ENCODE data around the gene ZNF541.

Gene ZNF541, protein sequence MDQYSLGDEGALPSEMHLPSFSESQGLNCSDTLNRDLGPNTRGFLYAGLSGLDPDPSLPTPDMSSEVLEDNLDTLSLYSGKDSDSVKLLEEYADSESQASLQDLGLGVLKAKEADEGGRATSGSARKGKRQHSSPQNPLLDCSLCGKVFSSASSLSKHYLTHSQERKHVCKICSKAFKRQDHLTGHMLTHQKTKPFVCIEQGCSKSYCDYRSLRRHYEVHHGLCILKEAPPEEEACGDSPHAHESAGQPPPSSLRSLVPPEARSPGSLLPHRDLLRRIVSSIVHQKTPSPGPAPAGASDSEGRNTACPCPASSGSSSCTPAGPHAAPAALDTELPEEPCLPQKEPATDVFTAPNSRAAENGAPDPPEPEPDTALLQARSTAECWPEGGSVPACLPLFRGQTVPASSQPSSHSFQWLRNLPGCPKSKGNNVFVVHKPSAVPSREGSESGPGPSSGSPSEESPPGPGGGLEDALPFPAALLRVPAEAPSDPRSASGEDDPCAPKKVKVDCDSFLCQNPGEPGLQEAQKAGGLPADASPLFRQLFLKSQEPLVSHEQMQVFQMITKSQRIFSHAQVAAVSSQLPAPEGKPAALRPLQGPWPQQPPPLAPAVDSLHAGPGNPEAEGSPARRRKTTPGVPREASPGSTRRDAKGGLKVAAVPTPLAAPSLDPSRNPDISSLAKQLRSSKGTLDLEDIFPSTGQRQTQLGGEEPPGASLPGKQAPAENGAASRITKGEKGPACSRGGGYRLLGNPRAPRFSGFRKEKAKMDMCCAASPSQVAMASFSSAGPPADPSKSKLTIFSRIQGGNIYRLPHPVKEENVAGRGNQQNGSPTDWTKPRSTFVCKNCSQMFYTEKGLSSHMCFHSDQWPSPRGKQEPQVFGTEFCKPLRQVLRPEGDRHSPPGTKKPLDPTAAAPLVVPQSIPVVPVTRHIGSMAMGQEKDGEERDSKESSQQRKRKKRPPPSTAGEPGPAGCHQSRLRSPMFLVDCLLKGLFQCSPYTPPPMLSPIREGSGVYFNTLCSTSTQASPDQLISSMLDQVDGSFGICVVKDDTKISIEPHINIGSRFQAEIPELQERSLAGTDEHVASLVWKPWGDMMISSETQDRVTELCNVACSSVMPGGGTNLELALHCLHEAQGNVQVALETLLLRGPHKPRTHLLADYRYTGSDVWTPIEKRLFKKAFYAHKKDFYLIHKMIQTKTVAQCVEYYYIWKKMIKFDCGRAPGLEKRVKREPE (N-terminal part only)

GRCh38 chr19:47573071-47574026 is at the start of gene ZNF541:
Gene ZNF541 (minus strand): TSS chr19:47573148. CDS start chr19:47555856, 17,292 bp downstream.
- DNase-seq (ENCODE audit: low read depth): peak; percentile 76

DNA sequence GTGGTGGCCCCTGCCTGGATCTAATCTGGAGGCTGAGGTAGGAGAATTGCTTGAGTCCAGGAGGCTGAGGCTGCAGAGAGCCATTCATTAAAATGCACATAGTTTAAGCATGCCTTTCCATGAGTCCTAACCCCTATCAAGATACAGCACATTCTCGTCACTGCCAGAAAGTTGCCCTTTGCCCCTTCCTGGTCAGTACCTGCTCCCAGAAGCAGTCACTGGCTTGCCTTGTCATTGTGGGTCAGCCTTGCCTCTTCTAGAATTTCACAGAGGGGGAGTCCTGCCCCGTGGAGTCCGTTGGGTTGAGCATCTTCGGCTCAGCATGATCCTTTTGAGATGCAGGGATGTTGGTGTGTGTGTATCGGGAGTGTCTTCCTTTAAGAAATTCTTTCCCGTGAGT is 46.8 kb upstream of the ZNF541 start:
- no peak for DNase-seq (ENCODE audit: low read depth)

GRCh38 chr19:47618771-47619170 is 45.8 kb upstream of the ZNF541 start:
- DNase-seq (ENCODE audit: low read depth): no peak

DNA sequence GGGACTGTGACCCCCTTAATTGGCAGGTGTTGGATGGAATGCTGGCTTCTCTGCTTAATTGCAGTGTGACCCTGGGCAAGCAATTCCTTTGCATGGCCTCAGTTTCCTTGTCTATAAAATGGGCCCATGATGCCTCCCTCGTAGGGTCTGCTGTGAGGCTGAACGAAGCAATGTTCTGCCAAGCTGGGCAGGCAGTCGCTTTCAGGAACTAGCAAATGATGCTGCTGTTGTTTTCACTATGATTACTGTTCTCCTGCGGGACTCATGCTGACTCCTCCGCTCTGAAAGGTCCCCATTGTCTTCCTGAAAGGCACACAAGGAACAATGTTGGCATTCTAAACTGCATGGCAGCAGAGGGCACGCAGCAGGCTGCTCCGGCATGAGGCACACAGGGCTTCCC is 42.8 kb upstream of the ZNF541 start:
- DNase-seq (ENCODE audit: low read depth): no peak

- DNase-seq (ENCODE audit: low read depth): no peak
Observed at GRCh38 chr19:47615230-47615629, 42.3 kb upstream of the ZNF541 start.

DNA sequence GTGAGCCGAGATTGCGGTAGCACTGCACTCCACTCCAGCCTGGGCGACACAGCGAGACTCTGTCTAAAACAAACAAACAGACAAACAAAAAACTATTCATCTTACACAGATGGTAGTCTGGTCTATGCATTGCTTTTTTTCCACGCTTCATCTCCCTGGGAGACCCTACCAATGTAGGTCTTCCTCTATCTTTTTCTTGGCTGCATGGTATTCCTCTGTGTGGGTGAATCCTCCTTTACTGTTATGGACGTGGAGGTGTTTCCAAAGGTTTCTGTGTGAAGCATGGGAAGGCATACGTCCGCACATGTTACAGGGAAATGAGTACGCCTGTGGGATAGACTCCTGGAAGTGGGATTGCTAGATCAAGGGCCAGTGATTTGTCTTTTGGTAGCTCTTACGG is 41.6 kb upstream of the ZNF541 start:
- no peak for DNase-seq (ENCODE audit: low read depth)

GRCh38 chr19:47614021-47614295 is 41.0 kb upstream of the ZNF541 start:
- DNase-seq (ENCODE audit: low read depth): no peak

DNA sequence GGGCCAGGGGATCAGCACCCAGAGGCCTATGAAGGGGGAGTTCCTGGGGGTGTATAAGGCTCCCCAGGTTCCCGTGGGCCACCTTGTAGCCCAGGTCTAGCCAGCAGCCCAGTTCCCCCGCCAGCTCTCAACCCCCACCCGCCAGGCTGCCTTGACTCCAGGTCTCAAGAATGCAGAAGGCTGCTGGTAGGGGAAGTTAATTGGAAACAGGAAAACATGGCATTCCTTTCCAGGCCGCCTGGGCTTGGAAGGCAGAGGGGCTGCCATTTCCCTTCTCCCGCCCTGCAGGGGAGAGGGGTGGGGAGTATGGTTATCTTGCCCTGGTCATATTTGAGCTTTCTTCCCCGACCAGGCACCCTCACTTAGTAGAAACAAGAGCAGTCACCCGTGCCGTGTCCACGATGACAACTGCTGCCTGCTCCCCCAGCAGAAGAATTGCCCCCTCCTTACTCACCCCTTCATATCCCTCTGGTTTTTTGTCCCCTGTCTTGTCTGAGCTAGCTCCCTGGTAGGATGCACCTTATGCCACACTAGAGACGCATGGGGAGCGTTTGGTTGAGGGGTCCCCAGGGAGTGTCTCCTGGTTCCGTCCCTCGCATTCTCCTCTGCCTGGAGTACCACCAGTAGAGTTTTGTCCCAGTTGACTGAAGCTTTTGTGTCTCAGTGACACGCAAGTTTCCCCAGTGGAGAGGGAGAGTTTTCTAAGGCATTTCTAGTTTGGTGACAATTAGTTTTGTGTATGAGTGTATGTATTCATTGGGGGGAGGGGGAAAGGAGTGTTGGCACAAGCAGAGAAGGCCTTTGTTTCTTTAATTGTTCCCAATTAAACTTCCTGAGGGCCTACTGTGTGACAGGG is 40.4 kb upstream of the ZNF541 start:
- DNase-seq (ENCODE audit: low read depth): no peak

DNA sequence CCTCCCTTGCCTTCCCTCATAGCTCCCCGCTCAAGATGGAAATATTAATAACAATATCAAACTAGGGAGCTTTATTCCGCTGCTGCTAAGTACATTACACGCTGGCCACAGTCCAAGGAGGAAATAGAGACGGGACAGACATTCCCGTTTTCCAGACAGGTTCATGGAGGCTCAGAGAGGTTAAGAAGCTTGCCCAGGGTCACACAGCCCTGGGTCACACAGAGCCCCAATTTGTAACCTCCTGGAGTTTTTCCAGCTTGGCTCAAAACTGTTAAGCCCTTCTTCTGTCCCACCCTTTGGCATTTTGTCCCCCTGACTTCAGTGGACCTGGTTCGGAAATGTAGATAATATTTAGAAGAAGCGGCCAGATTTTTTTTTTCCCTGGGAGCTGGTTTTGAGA is 38.0 kb upstream of the ZNF541 start:
- DNase-seq (ENCODE audit: low read depth): no peak

DNA sequence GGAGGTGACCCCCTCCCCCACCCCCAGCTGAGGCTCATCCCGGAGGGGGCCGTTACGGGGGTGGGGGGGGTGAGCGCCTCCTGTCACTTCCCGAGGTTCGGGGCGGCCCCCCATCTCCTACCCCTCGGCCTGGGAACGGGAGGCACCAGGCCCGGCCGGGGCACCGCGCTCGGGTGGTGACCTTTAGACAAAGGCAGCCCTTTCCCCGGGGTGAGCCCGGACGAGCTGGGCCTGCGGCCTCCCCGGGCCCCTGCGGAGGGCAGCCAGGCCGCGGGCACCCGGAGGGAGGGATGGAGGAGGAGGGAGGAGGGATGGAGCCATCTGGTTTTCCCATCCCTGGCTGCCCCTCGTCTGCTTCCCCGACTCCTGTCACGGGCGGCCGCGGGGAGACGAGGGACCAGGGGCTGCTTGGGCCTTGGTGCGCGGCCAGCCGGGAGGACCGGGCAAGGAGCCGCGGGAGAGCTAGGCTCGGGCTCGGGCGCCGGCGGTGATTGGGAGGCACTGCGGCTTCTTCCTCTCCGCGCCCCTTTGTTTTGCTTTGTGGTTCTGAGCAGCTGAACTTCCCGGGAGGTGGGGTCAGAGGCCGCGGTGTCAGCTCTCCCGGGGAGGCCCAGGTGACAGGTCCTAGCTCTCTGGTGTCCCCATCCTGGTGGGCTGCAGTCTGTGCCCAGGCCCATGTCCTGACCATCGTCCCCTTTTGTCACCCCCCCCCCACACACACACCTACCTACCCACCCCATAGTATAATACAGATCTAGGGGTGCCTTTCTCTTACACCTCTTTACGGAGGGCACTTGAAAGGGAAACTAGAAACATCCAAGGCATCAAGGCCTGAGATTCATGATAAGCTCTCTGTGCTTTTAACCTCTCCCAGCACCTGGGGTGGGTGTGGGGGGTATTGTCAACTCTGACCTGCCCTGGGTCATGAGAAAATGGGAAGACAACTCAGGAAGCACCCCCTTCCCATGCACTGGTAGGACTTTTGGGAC is 37.3 kb upstream of the ZNF541 start:
- peak; percentile 22 for DNase-seq (ENCODE audit: low read depth)

DNA sequence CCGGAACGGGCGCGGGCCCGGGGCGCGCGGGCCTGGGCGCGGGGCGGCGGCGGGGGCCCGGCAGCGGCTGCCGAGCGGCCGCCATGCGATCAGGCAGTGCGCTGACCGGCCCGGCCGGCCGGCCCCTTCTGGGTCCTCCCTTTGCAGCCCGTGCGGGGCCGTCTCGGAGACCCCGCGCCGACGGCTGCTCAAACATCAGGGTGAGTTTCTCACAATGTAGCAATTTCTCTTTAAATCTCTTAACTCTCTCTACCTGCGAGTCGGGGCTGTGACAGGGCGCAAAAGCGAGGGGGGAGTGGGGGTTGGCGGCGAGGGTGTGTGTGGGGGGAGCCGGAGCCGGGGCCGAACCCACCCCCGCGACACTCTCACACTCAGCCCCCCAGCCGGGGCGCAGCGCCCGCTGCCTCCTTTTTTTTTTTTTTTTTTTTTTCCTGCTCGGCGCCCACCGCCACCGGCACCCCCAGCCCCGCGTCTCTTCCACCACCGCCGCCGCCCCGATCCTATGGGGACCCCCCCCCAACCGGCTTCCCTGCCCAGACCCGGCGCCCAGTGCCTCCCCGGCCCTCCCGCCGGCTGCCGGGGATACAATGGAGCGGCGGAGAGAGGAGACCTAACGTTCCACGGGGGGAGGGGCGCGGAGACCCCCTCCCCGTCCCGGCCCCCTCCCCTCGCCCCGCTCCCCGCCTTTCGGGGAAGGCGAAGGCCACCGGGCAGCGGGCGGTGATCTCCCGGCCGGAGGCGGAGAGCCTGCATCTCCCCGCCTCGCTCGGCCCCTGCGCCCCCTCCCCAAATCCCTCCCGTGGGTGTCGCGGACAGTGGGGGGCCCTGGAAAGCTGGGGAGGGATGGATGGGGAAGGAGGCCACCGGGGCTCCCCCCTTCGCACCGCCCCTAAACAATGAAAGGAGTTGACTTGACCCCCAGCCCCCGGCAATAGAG is 36.3 kb upstream of the ZNF541 start, which contains the start of gene BICRA:
TSS of gene BICRA (plus strand) at position 166 of the 937 bp plus-strand sequence. CDS start 64,441 bp downstream, outside the sequence.
- DNase-seq (ENCODE audit: low read depth): peak; percentile 68

DNA sequence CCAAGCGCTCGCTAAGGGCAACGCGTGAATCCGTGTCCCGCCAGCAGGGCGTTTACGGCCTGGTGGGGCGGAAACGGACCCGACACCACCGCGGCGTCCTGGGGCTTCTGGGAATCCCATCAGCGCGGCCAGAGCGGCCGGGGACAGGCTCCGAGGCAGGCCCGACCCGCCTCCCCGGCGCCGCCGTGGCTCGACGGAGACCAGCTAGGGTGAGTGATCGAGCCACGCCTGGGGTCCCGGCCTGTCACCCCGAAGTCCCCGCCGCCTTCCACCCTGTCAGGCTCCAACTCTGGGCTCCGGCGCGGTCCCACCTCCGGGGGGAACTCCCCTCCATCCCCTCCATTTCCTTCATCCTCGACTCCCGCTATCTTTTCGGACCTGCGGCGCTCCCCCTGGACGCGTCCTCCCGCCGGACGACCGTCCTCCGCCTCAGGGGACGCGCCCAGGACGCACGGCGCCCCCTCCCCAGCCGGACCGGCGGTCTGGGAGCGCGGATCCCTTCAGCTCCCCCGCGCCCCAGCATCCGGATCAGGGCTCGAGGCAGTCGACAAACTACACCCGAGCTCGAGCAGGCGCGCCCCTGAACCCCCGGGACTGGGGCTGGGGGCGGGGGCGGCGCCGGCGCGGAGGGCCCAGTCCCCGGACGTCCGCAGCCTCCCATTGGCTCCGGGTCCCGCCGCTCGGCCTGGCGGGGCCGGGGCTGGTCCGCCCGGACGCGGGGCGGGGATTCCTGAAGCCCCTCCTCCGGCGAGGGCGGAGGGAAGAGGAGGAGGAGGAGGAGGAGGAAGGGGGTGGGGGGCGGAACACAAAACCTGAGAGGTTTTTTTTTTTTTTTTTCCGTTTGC is 35.3 kb upstream of the ZNF541 start:
- peak; percentile 91 for DNase-seq (ENCODE audit: low read depth)

- no peak for DNase-seq (ENCODE audit: low read depth)
Observed at GRCh38 chr19:47607564-47608073, 34.7 kb upstream of the ZNF541 start.

- no peak for DNase-seq (ENCODE audit: low read depth)
Observed at GRCh38 chr19:47603706-47604565, 31.0 kb upstream of the ZNF541 start.

GRCh38 chr19:47601180-47601904 is 28.4 kb upstream of the ZNF541 start:
- no peak for DNase-seq (ENCODE audit: low read depth)

Data from T-helper 22 cell (primary cell).